ENCODE measurements around the gene FLNB.

- no peak for TF ChIP-seq CTCF (IDR thresholded peaks at IDR 0.05; ENCODE audit: insufficient read depth, low read depth, low read length)
- no peak for TF ChIP-seq EZH2 (IDR thresholded peaks at IDR 0.05; ENCODE audit: insufficient read depth, low read length)
Measured at GRCh38 chr3:57960174-57960505, 48.1 kb upstream of the FLNB start.
